ENCODE data around the gene TFB2M. TPM values are rescaled to one million over a fixed set of nuclear protein-coding genes. Genes with fewer than 3 reads are reported as not detected.

Gene TFB2M
- total RNA-seq, 1 donor from 2014 or later: 9.4 TPM

DNA sequence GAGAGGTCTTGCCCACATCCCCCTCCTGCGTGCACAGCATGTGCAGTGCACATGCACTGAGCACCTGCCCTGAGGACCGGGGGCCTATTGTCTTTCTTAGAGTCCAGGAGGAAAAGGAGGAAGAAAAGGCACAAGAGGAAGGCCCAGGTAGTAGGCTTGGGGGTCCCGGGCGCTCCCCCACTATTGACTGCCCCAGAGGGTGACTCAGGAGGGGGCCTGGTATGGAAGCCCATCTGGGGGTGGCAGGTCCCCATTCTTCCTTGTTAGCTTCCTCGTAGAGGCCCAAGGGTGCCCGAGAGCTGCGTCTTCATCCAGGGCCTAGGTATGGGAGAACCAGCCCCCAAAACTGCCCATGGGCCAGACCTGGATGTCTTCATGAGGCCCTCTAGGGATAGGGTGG is 54.9 kb downstream of the TFB2M start:
- ATAC-seq: no peak
- Histone ChIP-seq H3K4me1 (peaks cover 7% of the 10 kb centered on the region), H3K9me3 (peaks cover 12% of the 10 kb centered on the region), H3K27me3 (no peaks in the 10 kb centered on the region), H3K36me3 (no peaks in the 10 kb centered on the region), H3K4me3 (no peak overlapping the region), H3K27ac (no peak overlapping the region)
- TF ChIP-seq, protein P1, sequence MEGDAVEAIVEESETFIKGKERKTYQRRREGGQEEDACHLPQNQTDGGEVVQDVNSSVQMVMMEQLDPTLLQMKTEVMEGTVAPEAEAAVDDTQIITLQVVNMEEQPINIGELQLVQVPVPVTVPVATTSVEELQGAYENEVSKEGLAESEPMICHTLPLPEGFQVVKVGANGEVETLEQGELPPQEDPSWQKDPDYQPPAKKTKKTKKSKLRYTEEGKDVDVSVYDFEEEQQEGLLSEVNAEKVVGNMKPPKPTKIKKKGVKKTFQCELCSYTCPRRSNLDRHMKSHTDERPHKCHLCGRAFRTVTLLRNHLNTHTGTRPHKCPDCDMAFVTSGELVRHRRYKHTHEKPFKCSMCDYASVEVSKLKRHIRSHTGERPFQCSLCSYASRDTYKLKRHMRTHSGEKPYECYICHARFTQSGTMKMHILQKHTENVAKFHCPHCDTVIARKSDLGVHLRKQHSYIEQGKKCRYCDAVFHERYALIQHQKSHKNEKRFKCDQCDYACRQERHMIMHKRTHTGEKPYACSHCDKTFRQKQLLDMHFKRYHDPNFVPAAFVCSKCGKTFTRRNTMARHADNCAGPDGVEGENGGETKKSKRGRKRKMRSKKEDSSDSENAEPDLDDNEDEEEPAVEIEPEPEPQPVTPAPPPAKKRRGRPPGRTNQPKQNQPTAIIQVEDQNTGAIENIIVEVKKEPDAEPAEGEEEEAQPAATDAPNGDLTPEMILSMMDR (IDR thresholded peaks at IDR 0.05): no peak
- DNase-seq: no peak
- intact Hi-C loops (cut with DNase I): no loop called here

DNA sequence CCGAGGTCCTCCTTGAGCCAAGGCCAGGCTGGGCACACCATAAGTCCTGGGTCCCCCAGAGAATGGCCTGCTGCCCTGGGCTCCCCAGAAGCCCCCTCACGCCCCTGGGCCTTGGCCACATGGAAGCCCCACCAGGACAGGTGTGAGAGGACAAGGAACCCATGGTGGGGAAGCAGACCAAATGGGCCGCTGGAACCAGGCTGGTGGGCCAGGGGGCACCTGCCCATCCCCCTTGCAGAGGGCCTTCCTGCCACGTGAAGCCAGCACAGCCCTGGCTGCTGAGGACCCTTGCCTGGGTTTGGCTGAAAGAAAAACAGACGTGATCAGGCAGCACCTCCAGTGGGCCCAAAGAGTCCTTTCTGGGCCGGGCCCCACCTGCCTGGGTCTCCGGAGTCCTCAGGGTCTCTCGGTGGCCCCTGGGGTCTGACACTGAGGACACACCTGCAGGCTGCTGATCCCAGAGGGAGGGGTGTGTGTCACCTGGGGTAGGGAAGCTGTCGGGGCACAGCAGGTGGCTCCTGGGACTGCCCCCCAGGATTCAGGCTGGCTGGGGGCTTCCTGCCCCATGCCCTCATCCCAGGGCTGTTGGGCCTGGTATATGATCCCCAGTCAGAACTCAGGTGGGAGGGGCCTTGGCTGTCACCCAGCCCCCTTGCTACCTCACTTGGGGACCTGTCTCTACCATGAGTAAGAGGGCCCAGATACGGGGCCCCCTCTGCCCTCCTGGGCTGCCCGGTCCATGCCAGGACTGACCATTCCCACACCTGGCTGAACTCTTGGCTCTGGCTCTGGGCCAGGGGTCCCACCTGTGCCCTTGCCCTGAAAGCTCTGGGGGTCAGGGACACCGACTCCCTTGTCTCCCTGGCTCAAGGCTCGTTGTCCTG is 55.7 kb downstream of the TFB2M start:
- Histone ChIP-seq H3K36me3 (no peaks in the 10 kb centered on the region), H3K27ac (no peak overlapping the region), H3K27me3 (no peaks in the 10 kb centered on the region), H3K9me3 (peaks cover 7% of the 10 kb centered on the region), H3K4me1 (peaks cover 11% of the 10 kb centered on the region), H3K4me3 (no peak overlapping the region)
- TF ChIP-seq, protein P1 (IDR thresholded peaks at IDR 0.05): no peak
- ATAC-seq (no peak), DNase-seq (peak; percentile 63)
- intact Hi-C loops (cut with DNase I): no loop called here

DNA sequence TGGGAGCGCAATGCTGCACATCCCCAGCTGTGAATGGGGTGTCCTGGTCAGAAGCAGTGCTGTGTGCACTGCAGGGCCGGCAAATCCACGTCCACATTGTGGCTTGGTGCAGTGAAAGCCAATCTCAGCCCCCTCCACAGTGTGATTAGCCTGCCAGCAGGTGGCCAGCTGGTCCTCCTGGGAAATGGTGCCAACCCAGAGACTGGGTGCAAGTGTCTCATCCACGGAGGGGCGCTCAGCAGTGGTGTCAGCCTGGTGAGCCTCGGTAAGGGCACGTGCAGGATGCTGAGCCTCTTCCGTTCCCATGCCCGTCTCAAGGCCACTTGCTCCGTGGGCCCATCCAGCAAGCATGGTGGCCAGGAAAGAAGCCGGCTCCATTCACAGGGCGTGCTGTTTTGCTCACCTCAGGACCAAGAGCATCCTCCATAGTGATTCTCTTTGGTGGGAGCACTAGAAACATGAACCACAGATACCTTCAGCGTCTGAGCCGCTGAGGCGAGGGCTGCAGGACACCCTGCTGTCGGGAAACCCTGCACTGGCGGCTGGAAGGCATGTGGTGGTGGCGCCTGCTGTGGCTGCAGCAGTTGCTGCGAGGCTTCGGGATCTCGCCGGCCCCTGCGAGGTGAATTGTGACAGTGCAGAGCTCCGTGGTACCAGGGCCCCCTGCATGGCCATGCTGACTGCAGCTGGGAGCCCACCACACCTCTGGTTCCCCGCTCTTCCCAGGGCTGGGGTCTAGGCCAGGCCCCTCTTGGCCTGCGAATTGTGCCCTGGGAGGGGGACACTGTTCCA is 57.0 kb downstream of the TFB2M start:
- Histone ChIP-seq H3K27ac (no peak overlapping the region), H3K4me3 (no peak overlapping the region), H3K27me3 (no peaks in the 10 kb centered on the region), H3K36me3 (no peaks in the 10 kb centered on the region), H3K9me3 (no peaks in the 10 kb centered on the region), H3K4me1 (peaks cover 11% of the 10 kb centered on the region)
- intact Hi-C loops (cut with DNase I): loop anchor here (10.0 kb wide), 1 partner anchor 186 kb away; no protein-coding TSS in a partner anchor
- TF ChIP-seq, protein P1 (IDR thresholded peaks at IDR 0.05): no peak
- no peak for DNase-seq
- ATAC-seq: no peak

DNA sequence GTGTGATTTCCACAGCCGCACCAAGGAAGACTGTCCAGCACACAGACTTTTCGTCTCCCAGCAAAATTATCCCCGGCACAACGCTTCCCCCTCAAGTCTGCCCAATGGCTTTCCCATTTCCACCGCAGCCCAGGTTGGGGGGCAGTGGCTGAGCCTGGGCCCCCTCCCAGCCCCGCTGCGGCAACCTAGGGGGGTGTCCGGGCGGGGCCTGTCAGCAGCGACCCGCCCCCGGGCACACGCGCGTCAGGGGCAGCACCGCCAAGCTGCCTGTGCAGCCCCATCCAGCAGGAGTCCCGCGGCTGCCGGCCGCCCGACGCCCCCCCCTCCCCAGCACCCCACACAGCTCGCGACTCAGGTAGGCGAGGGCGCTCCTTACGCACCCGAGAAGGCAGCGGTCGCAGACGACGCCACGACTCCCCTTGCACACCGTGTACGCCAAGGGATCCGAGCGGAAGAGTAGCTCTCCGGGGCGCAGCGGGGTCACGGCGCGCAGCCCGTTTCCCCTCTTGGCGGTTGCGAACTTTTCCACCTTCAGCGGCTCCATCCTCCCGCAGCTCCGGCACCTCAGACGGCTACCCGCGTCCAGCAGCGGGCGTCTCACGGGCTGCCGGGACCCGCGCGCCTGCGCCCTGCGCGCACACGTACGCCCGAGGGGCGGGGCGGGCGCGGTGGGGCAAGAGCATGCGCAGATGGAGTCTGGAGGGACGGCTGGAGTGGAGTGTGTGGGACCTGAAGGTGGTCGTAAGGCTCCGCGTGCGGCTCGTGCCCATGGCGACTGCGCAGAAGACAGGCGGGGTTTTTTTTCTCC is 59.2 kb downstream of the TFB2M start, which contains the start of gene SMYD3:
Gene SMYD3 (minus strand): TSS at position 606 of the 808 bp plus-strand sequence.
- intact Hi-C loops (cut with DNase I): loop anchor here (10.0 kb wide), 1 partner anchor 188 kb away; no protein-coding TSS in a partner anchor
- TF ChIP-seq, protein P1 (IDR thresholded peaks at IDR 0.05): peak; percentile 19
- no peaks in the 10 kb centered on the region for H3K9me3 ChIP-seq
- peak; percentile 90 for DNase-seq
- peak within 1 kb of the TSS; percentile 65 for H3K27ac ChIP-seq
- H3K36me3 ChIP-seq: no peaks in the 10 kb centered on the region
- H3K4me3 ChIP-seq: peak within 1 kb of the TSS; percentile 82
- ATAC-seq: peak; percentile 97
- H3K4me1 ChIP-seq: peaks cover 11% of the 10 kb centered on the region
- H3K27me3 ChIP-seq: no peaks in the 10 kb centered on the region

DNA sequence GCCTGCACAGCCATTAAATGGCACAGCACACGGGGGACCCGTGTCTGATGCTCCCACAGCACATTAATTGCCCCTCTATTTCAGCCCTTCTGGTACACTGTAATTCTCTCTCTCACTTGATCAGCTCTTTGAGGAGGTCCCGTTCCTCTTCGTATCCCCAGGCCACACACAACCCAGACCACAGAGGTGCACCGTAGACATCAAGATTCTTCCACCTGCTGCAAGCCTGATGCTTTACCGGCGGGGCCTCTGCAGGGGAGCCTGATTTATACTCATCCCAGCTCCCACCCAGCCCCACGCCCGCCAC is 59.7 kb downstream of the TFB2M start:
- Histone ChIP-seq H3K4me3 (peak overlapping the region; percentile 82), H3K9me3 (no peaks in the 10 kb centered on the region), H3K27me3 (no peaks in the 10 kb centered on the region), H3K4me1 (peaks cover 11% of the 10 kb centered on the region), H3K36me3 (no peaks in the 10 kb centered on the region), H3K27ac (no peak overlapping the region)
- DNase-seq (peak; percentile 61), ATAC-seq (no peak)
- TF ChIP-seq, protein P1 (IDR thresholded peaks at IDR 0.05): no peak
- intact Hi-C loops (cut with DNase I): loop anchor here (10.0 kb wide), 1 partner anchor 188 kb away; no protein-coding TSS in a partner anchor
